HG02970 (cell line): ENCODE measurements around the gene STRBP.

Experiments
- ATAC-seq: cut with Tn5 transposase; IDR thresholded peaks from one replicate; pipeline ENCODE4 v1.9.1; 2021; ENCODE audit warnings: mild to moderate bottlenecking, moderate library complexity, moderate number of reproducible peaks; ENCODE audit not compliant: unreplicated experiment, low FRiP score

Gene STRBP

GRCh38 chr9:123149067-123149466 is 119.3 kb downstream of the STRBP start:
- ATAC-seq = no peak

DNA sequence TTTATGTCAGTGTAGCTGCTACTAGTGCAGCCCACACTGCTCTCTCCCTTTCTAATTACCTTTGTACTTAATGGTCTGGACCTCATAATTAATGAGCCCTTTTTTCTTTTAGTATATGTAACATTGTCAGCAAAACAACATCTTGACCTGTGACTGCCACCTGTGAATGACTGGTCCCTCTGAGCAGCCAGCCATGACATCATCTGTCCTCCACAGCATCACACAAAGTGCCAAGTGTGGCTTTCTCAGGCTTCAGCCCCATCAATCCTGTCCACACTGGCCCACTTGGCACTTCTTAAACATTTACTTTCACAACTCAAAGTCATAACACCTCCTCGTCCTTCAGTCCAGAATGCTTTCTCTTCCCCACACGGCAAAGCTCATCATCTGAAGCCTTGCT is 130.2 kb downstream of the STRBP start:
- no peak for ATAC-seq

GRCh38 chr9:123135430-123135829 is 133.0 kb downstream of the STRBP start:
- ATAC-seq = no peak

DNA sequence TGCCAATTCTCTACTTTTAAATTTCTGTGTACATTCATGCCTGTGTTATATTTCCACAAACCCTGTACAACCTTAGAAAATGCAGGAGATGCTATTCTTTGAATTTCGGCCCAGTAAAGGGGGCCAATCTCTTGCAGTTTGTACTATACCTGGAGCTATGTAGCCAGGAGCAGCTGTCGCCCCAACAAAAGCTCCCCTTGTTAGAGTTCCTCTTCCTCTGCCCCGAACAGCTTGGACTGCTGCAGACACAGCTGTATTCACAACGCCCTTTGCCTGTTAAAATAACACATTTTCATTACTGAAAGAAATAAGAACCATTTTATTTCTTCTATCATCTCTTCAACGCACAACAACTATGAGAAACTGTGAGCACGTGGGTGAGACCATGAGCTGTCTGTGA is 135.7 kb downstream of the STRBP start:
- ATAC-seq = no peak

- no peak for ATAC-seq
Measured at GRCh38 chr9:123131993-123132392, 136.4 kb downstream of the STRBP start.

GRCh38 chr9:123131258-123131657 is 137.1 kb downstream of the STRBP start:
- no peak for ATAC-seq

DNA sequence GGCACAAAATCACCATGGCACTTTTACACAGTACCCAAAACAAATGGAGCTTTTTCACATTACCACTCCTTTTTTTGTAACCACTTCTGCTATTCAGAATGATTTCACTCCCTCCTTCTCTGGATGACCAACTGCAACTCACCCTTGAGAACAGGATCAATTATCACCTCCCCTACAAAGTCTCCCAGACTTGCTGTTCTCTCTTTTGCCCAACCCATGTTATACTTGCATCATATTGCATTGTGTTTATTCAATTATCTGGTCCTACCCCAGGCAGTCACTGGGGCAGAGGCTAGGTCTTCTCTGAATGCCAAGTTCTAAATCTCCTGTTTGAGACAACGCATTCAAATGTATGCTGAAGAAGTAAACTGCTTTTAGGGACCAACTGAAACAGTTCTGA is 139.0 kb downstream of the STRBP start:
- no peak for ATAC-seq

DNA sequence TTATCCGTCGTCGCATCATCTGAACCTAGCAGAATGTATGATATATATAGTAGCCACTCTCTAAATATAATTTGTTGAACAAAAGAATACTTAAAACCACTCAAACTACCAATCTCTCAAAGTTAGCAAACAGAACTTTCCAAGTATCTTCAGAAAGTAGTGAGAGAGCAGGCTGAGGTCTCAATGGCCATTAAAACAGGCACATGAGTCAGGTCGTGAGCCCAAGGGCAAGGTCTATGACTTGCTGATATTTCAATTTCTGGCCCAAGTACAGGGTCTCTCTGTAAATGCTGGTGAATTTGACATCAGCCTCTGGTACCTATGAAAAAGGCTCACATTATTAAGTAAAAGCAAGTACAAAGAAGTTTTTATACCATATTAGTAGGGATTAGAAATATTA is 139.8 kb downstream of the STRBP start:
- no peak for ATAC-seq

DNA sequence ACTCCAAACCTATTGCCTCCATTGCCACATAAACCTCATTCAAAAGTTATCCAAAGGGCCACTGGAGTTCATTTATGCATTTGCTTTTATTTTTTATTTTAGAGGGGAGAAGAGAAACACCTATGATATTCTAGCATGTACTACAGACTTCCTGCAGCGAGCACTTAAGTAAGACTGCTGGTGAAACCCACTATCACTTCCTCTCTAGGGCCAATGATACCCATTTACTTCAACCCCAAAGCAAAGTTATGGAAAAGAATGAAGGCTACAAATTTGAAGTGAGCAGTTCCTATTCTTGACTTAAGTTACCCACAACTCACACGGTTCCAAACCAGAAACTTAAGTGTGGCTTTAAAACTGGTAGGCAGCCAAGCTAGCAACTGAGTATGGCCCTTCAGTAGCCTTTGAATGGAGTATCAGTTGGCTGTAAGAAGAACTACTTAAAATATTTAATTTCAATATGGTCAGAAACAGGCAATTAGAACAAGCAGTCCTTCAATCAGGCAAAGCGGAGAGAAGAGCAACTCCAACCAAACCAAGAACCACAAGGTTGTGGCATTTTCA is 140.8 kb downstream of the STRBP start:
- ATAC-seq = no peak

DNA sequence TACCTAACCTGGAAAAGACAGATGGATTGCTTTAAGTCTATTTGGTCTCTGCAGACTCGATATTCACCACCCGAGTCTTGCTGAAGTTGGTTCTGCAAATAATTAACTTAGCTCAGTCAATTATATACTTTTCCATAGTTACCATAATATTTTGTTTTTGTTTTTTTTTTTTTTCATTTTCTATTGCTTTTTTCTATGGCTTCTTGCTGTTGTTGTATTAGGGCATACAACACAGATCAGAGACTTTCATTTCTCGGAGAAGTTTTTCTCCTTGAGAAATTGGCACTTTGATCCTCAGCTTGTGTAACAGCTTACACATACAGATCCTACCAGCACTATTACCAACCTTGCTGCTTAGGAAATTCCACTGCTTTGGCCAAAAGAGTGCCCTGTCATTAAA is 146.9 kb downstream of the STRBP start:
- no peak for ATAC-seq

DNA sequence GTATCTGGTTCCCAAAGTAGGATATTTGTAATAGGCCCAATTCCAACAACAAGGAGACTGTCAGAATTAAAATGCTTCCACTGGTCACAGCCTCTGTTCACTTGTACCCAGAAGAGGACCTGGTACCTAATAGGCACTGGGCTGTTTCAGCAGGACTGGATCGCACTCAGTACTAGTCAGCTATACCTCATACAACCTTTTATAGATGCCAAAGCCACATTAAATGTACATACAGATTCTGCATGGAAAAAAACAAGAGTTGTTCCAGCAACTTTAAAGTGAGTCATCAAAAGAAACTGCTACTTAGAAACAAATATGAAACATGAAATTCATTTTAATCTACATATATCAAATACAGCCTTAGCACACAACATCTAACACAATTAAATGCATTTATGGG is 147.4 kb downstream of the STRBP start:
- ATAC-seq = no peak

GRCh38 chr9:123120131-123120530 is 148.3 kb downstream of the STRBP start:
- no peak for ATAC-seq

DNA sequence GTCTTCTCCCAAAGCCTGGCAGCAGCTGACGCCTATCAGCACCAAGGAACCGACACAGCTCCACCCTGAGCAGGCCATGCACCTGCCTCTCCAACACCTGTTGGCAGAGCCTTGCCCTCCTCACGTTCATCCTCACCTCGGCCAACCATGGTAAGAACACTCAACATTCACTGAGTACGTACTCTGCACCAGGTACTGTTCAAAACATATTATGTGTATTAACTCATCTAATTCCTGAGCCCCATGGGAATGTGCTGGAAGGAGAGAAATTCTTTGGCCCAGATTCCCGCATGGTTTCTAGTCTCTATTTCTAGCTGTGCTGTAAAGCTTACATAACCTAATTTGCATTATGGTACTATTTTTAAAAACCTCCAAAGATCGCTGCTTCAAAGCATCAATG is 148.8 kb downstream of the STRBP start:
- no peak for ATAC-seq

DNA sequence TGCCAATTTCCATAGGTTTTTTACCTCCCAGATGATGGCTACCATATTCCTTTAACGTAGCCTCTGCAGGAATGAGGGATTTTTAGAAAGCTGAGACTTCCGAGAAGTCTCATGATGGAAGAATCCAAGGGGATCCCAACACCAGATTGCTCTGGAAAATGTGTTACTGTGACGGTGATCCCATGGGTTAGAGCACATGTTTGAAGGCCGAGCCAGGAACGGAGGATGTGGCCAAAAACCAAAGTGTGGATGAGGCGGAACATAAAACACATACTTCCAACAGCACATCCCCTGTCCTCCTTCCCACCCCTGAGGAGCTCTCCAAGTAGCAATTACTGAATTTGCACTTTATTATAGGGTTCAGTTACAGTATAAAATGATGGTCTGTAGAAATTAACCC is 152.3 kb downstream of the STRBP start:
- no peak for ATAC-seq

DNA sequence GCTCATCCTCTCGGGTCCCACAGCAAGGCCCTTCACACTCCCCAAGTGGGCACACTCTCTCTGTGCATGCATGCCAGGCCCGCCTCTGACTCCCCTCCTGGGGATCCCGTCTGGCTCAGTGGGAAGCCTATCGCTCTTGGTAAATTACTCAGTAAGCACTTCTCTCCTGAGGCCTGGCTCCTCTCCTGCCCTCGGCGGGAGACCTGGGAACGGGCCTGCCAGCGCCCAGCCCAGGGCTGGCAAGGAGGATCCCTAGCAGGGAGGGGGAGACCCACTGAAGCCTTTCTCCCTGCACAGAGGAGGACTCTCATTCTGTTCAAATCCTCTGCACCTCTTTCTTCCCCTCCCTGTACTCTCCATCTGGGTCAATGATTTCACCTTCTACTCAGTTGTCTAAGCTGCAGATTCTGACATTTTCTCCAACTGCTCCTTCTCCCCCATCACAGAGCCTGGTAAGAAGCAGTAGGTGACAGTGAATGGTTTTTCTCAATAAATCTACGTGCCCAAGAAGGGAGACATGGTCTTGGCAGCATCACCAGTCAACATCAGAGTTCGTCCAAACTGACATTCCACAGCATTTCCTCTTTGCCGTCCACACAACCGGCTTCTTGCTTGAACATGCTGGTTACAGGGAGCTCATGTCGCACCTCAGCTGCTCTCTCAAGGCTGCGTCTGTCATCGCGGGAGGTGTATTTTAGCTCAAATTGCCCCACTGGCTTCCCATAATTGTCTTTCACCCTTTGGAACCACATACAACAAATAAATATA is 153.1 kb downstream of the STRBP start:
- no peak for ATAC-seq

GRCh38 chr9:123113185-123113584 is 155.2 kb downstream of the STRBP start:
- no peak for ATAC-seq

- ATAC-seq = no peak
Measured at GRCh38 chr9:123112015-123112975, 156.1 kb downstream of the STRBP start.

DNA sequence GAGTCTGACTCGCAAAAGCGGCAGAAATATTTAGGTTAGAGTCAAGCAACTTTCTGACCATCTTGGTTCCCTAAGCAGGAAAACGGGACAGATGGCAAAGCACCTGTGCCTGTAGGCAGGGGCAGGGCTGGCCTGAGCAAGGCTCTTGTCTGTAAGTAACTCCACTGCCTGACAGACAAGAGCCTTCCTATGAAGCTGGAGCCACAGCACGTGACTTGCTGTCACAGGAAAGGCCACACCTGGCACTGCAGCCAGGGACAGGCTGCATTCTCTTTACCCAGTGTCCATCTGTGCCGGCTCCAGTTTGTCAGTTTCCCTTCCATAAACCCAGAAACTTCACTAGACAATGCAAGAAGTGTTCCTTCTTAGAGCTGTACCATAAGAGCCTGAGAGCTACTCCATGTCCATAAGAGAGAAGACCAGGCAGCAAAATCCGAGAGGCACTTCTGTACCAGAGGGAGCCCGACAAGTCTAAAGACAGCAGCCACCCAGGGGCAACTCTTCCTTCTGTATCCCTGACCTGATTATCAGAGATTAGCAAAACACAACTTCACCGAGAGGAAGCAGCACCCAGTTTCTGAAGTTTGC is 156.9 kb downstream of the STRBP start:
- ATAC-seq = no peak

DNA sequence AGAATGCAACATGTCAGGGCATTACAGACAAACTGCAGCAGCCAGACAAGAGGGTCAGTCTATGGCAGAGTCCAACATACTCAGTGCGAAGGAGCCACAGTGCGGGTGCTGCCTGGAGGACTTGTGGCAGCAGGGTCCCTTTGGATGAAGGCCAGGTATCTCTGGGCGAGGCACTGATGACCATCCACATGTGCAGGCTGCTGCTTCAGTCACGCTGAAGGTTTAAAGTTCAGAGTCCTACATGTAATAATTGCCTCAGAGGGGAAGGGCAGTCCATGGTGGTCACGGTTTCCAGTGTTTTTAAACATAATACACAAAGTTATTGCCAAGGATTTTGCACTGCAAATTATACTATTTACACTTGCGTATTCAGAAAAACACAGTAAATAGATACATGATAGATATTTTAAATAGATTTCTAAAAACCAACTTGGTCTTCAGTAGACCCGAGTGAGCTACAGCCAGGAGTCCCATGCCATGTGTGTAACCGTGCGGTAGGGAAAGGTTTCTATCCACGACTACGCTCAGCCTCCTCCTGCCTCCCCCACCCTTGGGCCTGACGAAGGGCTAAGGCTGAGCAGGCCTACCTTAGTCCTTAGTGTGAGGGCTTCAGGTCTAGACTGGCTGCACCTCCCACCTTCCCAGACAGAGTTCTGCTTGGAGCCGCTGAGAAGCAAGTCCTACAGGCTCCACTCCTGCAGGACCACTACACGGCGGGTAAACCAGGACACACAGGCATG is 158.7 kb downstream of the STRBP start:
- no peak for ATAC-seq

DNA sequence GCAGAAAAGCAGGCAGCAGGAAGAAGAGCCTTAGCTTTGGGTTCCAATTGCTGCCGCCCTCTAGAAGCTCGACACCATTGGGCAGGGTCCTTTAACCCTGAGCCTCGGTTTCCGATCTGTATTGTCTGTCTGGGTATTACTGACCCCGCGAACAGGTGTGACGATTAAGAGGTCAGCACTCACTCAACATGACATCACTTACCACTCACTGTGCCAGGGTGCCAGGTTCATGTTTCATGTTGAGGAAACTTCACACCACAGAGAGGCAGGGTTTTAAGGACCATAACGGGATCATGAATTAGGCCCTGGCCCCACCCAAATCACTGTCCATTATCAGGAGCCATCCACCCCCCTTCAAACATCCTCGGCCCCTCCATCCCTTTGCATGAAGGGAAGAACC is 159.4 kb downstream of the STRBP start:
- ATAC-seq = no peak
